WI38 (cell line): ENCODE data around the gene FGFRL1.
A peak's percentile ranks its signal among the peaks of the same experiment; 100 is the strongest.

Experiments used
- H3K4me3 ChIP-seq: 2 replicates; pipeline ENCODE4 v1.5.1; 2011; ENCODE audit warnings: low read depth, mild to moderate bottlenecking, control low read depth, low read length
- CTCF ChIP-seq: IDR thresholded peaks from 2 replicates; pipeline ENCODE4 v1.5.1; 2012; ENCODE audit warnings: low read depth, mild to moderate bottlenecking, control low read depth, low read length

The FGFRL1 gene

GRCh38 chr4:1003271-1004070, 8.0 kb upstream of the FGFRL1 start:
- H3K4me3 ChIP-seq = no peak overlapping the region
- TF ChIP-seq CTCF = no peak

- TF ChIP-seq CTCF = no peak
- H3K4me3 ChIP-seq = no peak overlapping the region
Measured at GRCh38 chr4:1004071-1004418, 7.4 kb upstream of the FGFRL1 start.

- no peak for TF ChIP-seq CTCF
- H3K4me3 ChIP-seq = no peak overlapping the region
Measured at GRCh38 chr4:1004557-1005485, 6.6 kb upstream of the FGFRL1 start.

GRCh38 chr4:1006856-1007255, 4.6 kb upstream of the FGFRL1 start:
- H3K4me3 ChIP-seq = no peak overlapping the region
- no peak for TF ChIP-seq CTCF

GRCh38 chr4:1008840-1009541, 2.4 kb upstream of the FGFRL1 start:
- peak overlapping the region; percentile 65 for H3K4me3 ChIP-seq
- TF ChIP-seq CTCF = no peak

GRCh38 chr4:1009542-1010394, 1.7 kb upstream of the FGFRL1 start:
- peak overlapping the region; percentile 65 for H3K4me3 ChIP-seq
- no peak for TF ChIP-seq CTCF
